ENCODE data around the gene SEMA6C. TPM values are rescaled to one million over a fixed set of nuclear protein-coding genes. Genes with fewer than 3 reads are reported as not detected.

The SEMA6C gene
- total RNA-seq, 1 experiment from 2014 or later, result not detected

Other genes with a start within 250 kb of the SEMA6C start
- 29.2 and 31.7 TPM in 2 replicates for gene SETDB1, start 220.3 kb downstream of the SEMA6C start, total RNA-seq (2014; rRNA removed; shearing (Covaris generic); ENCODE audit: low replicate concordance)
- 41.8 and 63.4 TPM in 2 replicates for gene CERS2, start 171.8 kb downstream of the SEMA6C start, total RNA-seq (2014; rRNA removed; shearing (Covaris generic); ENCODE audit: low replicate concordance)
- gene ANXA9, start 164.3 kb downstream of the SEMA6C start, total RNA-seq (2014; rRNA removed; shearing (Covaris generic); ENCODE audit: low replicate concordance), result 1.2 and 1.3 TPM in 2 replicates
- 8.4 and 11.9 TPM in 2 replicates for gene MINDY1, start 139.7 kb downstream of the SEMA6C start, total RNA-seq (2014; rRNA removed; shearing (Covaris generic); ENCODE audit: low replicate concordance)
- 6.9 and 14.4 TPM in 2 replicates for gene PRUNE1, start 138.2 kb downstream of the SEMA6C start, total RNA-seq (2014; rRNA removed; shearing (Covaris generic); ENCODE audit: low replicate concordance)
- gene BNIPL, start 110.0 kb downstream of the SEMA6C start, total RNA-seq (2014; rRNA removed; shearing (Covaris generic); ENCODE audit: low replicate concordance), result not detected in 2 replicates
- 0.84 and 1.9 TPM in 2 replicates for gene C1orf56, start 98.9 kb downstream of the SEMA6C start, total RNA-seq (2014; rRNA removed; shearing (Covaris generic); ENCODE audit: low replicate concordance)
- gene CDC42SE1, start 87.0 kb downstream of the SEMA6C start, total RNA-seq (2014; rRNA removed; shearing (Covaris generic); ENCODE audit: low replicate concordance), result 47.6 and 54.9 TPM in 2 replicates
- 19.9 and 28.8 TPM in 2 replicates for gene MLLT11, start 86.2 kb downstream of the SEMA6C start, total RNA-seq (2014; rRNA removed; shearing (Covaris generic); ENCODE audit: low replicate concordance)
- 7.7 and 9.2 TPM in 2 replicates for gene GABPB2, start 75.9 kb downstream of the SEMA6C start, total RNA-seq (2014; rRNA removed; shearing (Covaris generic); ENCODE audit: low replicate concordance)
- gene TNFAIP8L2, start 10.0 kb upstream of the SEMA6C start, total RNA-seq (2014; rRNA removed; shearing (Covaris generic); ENCODE audit: low replicate concordance), result not detected in 2 replicates
- gene LYSMD1, start 19.3 kb upstream of the SEMA6C start, total RNA-seq (2014; rRNA removed; shearing (Covaris generic); ENCODE audit: low replicate concordance), result 17.5 and 19.8 TPM in 2 replicates
- 30.4 and 52.3 TPM in 2 replicates for gene SCNM1, start 19.5 kb upstream of the SEMA6C start, total RNA-seq (2014; rRNA removed; shearing (Covaris generic); ENCODE audit: low replicate concordance)
- not detected in 2 replicates for gene TMOD4, start 29.4 kb upstream of the SEMA6C start, total RNA-seq (2014; rRNA removed; shearing (Covaris generic); ENCODE audit: low replicate concordance)
- 98.7 and 126 TPM in 2 replicates for gene VPS72, start 43.6 kb upstream of the SEMA6C start, total RNA-seq (2014; rRNA removed; shearing (Covaris generic); ENCODE audit: low replicate concordance)
- 14.0 and 51.9 TPM in 2 replicates for gene PIP5K1A, start 51.9 kb upstream of the SEMA6C start, total RNA-seq (2014; rRNA removed; shearing (Covaris generic); ENCODE audit: low replicate concordance)
- gene PSMD4, start 108.1 kb upstream of the SEMA6C start, total RNA-seq (2014; rRNA removed; shearing (Covaris generic); ENCODE audit: low replicate concordance), result 266 and 273 TPM in 2 replicates
- gene ZNF687, start 135.7 kb upstream of the SEMA6C start, total RNA-seq (2014; rRNA removed; shearing (Covaris generic); ENCODE audit: low replicate concordance), result 10.7 and 19.0 TPM in 2 replicates
- 26.2 and 40.2 TPM in 2 replicates for gene PI4KB, start 180.8 kb upstream of the SEMA6C start, total RNA-seq (2014; rRNA removed; shearing (Covaris generic); ENCODE audit: low replicate concordance)
- 50.4 and 52.2 TPM in 2 replicates for gene RFX5, start 200.6 kb upstream of the SEMA6C start, total RNA-seq (2014; rRNA removed; shearing (Covaris generic); ENCODE audit: low replicate concordance)
- not detected in 2 replicates for gene SELENBP1, start 226.1 kb upstream of the SEMA6C start, total RNA-seq (2014; rRNA removed; shearing (Covaris generic); ENCODE audit: low replicate concordance)